Brain pericyte (primary cell): ENCODE data around the gene SOX13.

Experiments
- DNase-seq: peaks from one replicate; pipeline ENCODE4 v3.0.0-alpha.2; 2012; ENCODE audit warnings: low read depth, low spot score

SOX13 gene

GRCh38 chr1:204130981-204131892, 58.3 kb downstream of the SOX13 start:
- DNase-seq: peak; percentile 30

- DNase-seq: no peak
These were observed 59.1 kb downstream of the SOX13 start for GRCh38 chr1:204131978-204132377.

- DNase-seq: no peak
These were observed 59.8 kb downstream of the SOX13 start for GRCh38 chr1:204132718-204133117.

GRCh38 chr1:204134103-204134502, 61.2 kb downstream of the SOX13 start:
- DNase-seq: no peak

- no peak for DNase-seq
These were observed 63.9 kb downstream of the SOX13 start for GRCh38 chr1:204136814-204137213.

- no peak for DNase-seq
These were observed 66.2 kb downstream of the SOX13 start for GRCh38 chr1:204139088-204139487.

- no peak for DNase-seq
These were observed 67.0 kb downstream of the SOX13 start for GRCh38 chr1:204139952-204140351.

- DNase-seq: no peak
These were observed 68.2 kb downstream of the SOX13 start for GRCh38 chr1:204141131-204141530.

GRCh38 chr1:204142032-204142974, 69.4 kb downstream of the SOX13 start:
- no peak for DNase-seq

- DNase-seq: no peak
These were observed 70.5 kb downstream of the SOX13 start for GRCh38 chr1:204143276-204144041.

- DNase-seq: no peak
These were observed 72.2 kb downstream of the SOX13 start for GRCh38 chr1:204145033-204145504.

- no peak for DNase-seq
These were observed 73.4 kb downstream of the SOX13 start for GRCh38 chr1:204146309-204146708.

- no peak for DNase-seq
These were observed 74.0 kb downstream of the SOX13 start for GRCh38 chr1:204146965-204147364.

GRCh38 chr1:204147406-204148383, 74.8 kb downstream of the SOX13 start:
- DNase-seq: no peak

GRCh38 chr1:204149107-204149506, 76.2 kb downstream of the SOX13 start:
- no peak for DNase-seq

- DNase-seq: no peak
These were observed 77.0 kb downstream of the SOX13 start for GRCh38 chr1:204149635-204150565.

GRCh38 chr1:204150702-204151551, 78.0 kb downstream of the SOX13 start:
- DNase-seq: no peak
